GM12874 (cell line): ENCODE data around the gene TMED3.

ENCODE experiments used
- CTCF ChIP-seq: IDR thresholded peaks from 2 replicates; pipeline ENCODE4 v1.5.1; 2011; ENCODE audit warnings: low read depth, mild to moderate bottlenecking, control low read depth, low read length, moderate library complexity; ENCODE audit not compliant: insufficient read depth

Gene TMED3

DNA sequence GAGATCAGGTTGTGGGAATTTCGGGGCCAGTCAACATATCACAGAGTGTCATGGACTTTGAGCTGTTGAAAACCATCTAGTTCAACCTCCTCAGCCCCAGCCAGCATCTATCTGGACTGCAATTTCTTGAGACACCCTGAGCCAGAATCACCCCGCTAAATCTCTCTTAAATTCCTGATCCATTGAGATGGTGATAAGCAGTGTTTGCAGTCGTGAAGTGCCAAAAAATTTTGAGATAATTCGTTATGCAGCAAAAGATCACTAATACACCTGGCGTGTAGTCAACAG is 29.3 kb downstream of the TMED3 start:
- TF ChIP-seq CTCF = no peak

DNA sequence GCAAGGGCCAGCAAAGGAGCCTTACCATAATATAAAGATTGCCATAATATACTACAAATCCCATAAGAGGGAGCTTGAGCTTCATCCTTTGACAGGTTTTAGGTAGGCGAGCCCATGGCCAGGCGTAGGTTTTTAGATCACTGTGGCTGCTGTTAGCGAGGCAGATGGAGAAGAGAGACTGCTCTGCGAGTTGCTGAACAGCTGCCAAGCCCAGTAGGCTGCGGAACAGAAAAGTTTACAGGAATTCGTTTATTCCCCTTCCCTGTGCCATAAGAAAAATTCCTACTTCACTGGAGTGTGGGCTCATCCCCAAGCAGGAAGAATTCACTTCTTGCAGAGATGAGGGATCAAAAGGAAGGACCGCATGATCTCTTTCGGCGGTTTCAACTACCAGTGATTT is 30.5 kb downstream of the TMED3 start:
- TF ChIP-seq CTCF = no peak

DNA sequence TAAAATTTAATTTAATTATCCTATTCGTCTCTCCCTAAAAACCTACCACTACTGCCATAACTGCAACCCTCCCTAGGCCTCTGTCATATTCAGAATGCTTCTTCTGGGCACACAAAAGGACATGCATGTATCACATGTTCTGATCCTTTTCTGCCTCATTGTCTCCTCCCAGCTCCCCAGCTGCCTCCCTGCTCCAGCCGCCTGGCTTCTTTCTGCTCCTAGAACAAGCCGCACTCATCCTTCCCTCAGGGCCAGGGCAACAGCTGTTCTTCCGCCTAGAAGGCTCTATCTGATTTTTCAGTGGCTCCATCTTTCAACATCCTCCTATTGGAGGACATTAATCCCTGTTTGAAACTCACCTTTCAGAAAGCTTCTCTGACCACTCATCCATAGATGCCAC is 38.6 kb downstream of the TMED3 start:
- TF ChIP-seq CTCF = no peak

DNA sequence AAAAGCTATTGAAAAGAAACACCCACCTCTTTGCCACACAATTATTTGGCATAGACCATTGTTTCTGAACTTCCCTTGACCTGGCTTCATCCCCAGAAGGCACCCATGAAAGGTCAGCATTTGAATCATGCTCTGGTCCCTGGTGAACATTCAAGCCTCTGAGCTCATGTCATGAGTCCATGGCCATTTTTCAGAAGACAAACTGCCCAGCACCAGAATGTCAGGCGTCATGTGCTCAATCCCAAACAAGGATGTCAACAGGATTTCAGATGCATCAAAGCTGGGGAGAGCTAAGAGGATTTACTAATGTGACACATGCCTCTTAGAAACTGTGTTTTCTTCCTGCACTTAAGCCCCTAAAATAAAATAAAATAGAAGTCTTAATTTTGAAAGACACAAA is 41.3 kb downstream of the TMED3 start:
- TF ChIP-seq CTCF = no peak

- TF ChIP-seq CTCF = no peak
Measured at GRCh38 chr15:79357566-79357965, 46.7 kb downstream of the TMED3 start.

DNA sequence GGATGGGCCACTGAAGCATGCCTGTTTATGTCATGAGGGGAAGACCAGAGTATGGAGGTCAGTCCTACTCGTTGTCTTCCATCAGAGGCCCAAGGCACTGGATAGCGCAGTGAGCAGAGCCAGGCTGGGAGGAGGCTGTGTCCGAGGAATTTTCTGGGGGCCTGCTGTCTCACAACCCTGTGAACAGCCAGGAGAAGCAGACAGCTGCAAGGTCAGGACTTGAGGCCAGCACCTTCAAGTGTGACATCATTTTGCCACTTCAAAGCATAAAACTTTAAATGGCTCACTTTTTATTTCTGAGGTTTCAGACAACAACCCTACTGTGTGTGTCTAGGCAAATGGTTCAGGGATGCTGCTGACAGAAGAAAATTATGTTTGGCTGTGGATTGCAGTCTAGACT is 47.2 kb downstream of the TMED3 start:
- no peak for TF ChIP-seq CTCF

DNA sequence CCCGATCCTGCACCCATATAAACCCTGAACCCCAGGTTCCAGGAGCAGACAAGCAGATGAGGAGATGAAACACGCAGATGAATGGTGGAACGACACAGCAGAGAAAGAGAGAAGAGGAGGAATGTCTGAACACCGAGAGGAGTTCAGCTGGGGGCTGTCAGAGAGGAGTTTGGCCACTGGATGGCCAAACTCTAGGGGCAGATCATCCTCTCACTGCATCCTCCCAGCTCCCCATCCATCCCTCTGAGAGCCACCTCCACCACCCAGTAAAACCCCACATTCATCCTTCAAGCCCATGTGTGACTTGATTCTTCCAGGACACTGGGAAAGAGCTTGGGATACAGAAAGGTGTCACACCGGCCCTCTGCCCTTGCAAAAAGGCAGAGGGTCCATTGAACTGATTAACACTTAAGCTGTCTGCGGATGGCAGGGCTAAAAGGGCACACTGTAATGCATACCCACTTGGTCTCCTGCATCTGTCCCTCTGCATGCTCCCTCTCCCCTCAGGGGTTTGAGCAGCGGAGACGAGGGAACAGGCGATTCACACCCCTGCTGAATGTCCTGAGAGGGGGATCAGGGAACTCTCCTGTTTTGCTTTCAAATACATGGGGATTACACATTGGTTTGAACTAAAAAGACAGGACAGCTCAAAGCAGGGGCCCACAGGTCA is 53.8 kb downstream of the TMED3 start:
- no peak for TF ChIP-seq CTCF
